GM21526 (cell line): Measurements from ENCODE around the gene MT1B.
A peak's percentile ranks its signal among the peaks of the same experiment; 100 is the strongest.

ENCODE experiments used
- ATAC-seq: cut with Tn5 transposase; IDR thresholded peaks from one replicate; pipeline ENCODE4 v1.9.1; 2021; ENCODE audit warnings: moderate library complexity; ENCODE audit not compliant: unreplicated experiment, low FRiP score

MT1B gene

DNA sequence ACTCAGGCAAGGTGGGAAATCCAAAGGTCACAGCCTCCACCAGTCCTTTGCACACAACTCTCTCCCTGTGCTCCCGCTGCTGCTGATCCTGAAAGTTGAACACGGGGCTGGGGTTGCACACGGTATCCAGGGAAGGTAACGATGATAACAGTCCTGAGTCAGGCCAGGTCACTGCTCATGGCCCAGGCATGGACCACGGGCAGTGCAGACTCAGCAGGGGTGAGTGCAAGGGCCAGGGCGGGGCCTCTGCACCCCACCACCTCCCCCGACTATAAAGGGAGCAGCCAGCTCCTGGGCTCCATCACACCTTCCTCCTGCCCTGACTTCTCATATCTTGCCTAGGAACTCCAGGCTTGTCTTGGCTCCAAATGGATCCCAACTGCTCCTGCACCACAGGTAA is at the start of gene MT1B:
Gene MT1B (plus strand): TSS at position 301 of the 400 bp plus-strand sequence. CDS start 68 bp downstream, at position 369.
- ATAC-seq: no peak

GRCh38 chr16:56603589-56603988 is 48.1 kb upstream of the MT1B start:
- no peak for ATAC-seq

- ATAC-seq: no peak
These were observed 46.7 kb upstream of the MT1B start for GRCh38 chr16:56604966-56605365.

- no peak for ATAC-seq
These were observed 46.2 kb upstream of the MT1B start for GRCh38 chr16:56605475-56605874.

DNA sequence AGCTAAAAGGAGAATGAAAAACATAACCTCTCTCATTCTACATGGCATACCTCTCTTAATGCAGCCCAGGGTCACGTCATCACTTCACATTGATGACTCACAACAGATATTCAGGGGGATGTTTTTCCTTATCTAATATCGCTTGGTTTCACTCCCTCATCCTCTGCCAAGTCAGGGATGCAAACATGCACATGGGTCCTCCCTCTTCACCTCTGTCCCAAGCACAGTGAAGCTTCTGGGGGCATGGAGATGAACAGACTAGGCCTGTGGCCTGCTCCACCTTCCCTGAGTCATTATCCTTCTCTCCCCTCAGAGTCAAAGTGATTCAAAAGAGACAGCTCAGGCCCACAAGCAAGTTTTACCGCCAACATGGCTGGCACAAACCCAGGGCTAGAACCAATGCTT is 45.6 kb upstream of the MT1B start:
- no peak for ATAC-seq

DNA sequence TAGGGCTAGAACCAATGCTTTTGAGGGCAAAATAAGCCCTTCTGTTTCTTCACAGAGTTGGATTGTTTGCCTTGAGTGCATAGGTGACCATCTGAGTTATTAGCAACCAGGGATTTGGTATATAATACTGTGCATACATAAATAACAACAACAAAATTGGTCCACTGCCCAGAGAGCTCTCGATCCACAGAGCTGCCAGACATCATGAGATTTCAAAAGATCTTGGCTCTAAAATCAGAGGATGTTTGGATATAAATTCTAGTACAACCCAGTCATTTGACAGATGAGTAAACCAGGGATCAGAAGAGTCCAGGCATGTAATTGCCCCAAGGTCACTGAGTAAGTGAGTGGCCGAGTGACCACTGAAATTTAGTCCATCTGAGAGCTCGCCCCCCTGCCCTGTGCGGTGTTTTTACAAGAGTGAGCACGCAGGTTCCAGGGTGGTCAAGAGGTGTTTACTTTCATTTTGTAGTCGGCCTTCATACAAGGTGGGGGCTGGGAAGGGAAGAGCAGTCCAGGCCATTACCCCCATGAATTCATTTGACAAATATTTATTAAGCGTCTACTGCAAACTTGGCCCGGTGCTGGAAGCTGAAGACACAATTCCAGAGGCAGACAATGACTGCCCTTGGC is 45.1 kb upstream of the MT1B start:
- ATAC-seq: no peak

DNA sequence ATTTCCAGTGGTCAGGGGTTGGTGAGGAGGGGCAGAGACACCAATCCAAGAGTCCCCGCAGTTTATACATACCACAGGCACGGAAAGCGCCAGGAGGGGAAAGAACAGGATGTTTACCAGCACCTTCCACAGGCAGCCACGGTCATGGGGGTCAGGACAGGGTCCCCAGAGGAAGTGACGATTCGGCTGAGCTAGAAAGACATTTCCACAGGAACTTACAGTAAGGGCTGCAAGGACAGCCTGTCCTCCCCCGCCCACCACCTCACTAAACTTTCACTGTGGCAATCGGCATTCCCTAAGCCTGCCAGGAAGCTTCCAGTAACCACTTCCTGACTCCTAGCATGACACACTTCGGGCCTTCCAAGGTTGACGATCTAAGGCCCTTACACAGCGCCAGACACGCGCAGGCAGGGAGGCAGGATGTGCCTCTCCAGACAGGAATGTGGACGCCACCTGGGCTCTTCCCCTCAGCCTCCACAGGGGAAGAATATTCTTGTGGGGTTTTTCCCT is 44.5 kb upstream of the MT1B start:
- ATAC-seq: no peak

DNA sequence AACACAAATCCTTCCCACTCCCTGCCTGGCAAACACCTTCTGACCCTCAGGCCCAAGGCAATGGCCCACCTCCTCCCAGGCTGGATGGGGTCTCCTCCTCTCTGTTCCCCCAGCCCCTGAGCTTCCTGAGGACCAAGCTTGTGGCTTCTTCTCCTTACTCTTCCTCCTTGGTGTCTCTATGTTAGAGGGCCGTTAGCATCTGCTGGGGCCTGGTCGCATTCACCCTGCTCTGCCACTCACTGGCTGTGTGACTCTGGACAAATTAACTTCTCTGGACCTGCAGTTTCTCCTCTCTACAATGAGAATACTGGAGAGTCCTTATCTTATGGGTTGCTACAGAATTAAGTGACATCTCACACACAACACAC is 44.0 kb upstream of the MT1B start:
- ATAC-seq: no peak

- peak; percentile 83 for ATAC-seq
These were observed 43.4 kb upstream of the MT1B start, which contains the start of gene MT2A for GRCh38 chr16:56608043-56608875. Gene MT2A (plus strand): TSS chr16:56608584. CDS start chr16:56608656, 72 bp downstream.

DNA sequence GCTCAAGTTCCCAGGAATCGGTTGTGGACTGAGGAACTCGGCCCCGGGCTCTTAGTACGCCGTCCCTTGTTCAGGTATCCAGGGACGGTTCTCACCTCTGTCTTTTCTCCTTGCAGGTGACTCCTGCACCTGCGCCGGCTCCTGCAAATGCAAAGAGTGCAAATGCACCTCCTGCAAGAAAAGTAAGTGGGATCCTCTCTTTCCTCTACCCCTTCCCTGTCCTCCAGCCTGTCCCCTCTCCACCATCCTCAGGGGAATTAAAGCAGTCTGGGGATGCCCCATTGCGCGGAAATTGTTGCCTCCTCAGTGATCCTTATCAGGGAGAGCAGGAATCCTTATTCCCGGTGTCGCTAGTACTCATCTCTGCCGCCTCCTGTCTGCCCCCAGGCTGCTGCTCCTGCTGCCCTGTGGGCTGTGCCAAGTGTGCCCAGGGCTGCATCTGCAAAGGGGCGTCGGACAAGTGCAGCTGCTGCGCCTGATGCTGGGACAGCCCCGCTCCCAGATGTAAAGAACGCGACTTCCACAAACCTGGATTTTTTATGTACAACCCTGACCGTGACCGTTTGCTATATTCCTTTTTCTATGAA is 42.7 kb upstream of the MT1B start:
- ATAC-seq: no peak

- peak; percentile 35 for ATAC-seq
These were observed 42.2 kb upstream of the MT1B start for GRCh38 chr16:56609463-56609921.

DNA sequence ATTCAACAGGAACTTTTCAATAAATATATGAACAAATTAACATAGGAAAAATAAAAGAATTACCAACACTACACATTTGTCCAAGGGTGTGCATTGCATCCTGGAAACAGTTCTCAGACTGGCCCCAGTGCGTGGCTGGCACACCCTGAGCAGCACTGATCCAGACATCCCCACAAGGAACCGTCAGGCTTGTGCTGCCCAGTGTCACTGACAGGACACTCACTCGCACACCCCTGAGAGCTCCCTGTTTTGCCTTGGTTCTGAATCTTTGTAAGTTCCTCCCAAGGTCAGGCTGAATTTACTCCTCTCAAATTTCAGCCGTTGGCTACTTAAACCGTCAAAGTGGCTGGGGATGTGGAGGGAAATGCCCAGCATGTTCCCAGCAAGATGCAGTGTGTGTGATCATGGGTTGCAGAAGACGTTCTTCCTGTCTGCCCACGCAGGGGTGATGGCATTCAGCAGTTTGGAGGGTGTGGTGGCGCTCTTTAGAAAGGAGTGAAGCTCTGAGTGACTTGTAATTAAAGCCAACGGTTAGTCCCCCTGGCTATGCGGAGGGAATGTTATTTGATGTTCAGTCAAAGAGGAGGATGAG is 41.6 kb upstream of the MT1B start:
- ATAC-seq: no peak

GRCh38 chr16:56610609-56611111 is 41.0 kb upstream of the MT1B start:
- no peak for ATAC-seq

GRCh38 chr16:56611281-56611833 is 40.3 kb upstream of the MT1B start:
- ATAC-seq: no peak

DNA sequence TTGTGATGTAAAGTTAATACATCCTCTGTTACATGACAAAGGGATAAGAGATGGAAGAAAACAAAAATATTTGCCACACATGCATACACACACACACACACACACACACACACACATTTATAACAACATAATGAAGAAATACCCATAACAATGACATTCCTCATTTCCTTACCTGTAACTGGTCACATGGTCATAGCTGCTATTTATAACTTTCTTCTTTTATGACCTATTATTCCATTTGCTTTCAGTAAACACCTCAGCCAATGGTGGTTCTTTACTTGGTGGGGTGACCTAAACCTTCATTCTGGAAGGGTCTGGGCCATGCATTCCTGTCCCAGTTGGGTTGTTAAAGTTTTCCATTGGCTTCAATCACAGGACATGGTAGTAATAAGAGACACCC is 38.0 kb upstream of the MT1B start:
- ATAC-seq: no peak

DNA sequence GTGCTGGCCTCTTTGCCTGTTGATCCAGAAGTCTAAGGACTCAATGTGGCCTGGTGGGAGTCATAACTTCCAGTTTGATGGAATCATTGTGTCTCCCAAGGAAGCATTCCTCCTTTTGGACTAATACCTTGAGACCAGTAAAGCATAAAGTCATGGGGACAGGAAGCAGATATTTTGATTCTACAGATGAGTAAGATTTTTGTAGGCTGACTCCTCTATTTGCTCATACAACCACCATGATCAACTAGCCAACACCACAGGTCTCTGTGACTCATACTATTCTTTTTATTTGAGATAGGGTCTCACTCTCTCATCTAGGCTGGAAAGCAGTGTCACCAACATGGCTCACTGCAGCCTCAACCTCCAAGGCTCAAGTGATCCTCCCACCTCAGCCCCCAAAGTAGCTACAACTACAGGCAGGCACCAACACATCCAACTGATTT is 37.1 kb upstream of the MT1B start:
- no peak for ATAC-seq

GRCh38 chr16:56615353-56615752 is 36.3 kb upstream of the MT1B start:
- ATAC-seq: no peak

GRCh38 chr16:56616608-56617211 is 35.0 kb upstream of the MT1B start:
- no peak for ATAC-seq

GRCh38 chr16:56617212-56618085 is 34.2 kb upstream of the MT1B start:
- no peak for ATAC-seq
